ENCODE measurements around the gene TMEM131L.
"Not testable (repeated sequence)": the region's sequence is repeated elsewhere in the genome, so short reads cannot be mapped to it uniquely, and the experiment has no call there.

TMEM131L gene, protein sequence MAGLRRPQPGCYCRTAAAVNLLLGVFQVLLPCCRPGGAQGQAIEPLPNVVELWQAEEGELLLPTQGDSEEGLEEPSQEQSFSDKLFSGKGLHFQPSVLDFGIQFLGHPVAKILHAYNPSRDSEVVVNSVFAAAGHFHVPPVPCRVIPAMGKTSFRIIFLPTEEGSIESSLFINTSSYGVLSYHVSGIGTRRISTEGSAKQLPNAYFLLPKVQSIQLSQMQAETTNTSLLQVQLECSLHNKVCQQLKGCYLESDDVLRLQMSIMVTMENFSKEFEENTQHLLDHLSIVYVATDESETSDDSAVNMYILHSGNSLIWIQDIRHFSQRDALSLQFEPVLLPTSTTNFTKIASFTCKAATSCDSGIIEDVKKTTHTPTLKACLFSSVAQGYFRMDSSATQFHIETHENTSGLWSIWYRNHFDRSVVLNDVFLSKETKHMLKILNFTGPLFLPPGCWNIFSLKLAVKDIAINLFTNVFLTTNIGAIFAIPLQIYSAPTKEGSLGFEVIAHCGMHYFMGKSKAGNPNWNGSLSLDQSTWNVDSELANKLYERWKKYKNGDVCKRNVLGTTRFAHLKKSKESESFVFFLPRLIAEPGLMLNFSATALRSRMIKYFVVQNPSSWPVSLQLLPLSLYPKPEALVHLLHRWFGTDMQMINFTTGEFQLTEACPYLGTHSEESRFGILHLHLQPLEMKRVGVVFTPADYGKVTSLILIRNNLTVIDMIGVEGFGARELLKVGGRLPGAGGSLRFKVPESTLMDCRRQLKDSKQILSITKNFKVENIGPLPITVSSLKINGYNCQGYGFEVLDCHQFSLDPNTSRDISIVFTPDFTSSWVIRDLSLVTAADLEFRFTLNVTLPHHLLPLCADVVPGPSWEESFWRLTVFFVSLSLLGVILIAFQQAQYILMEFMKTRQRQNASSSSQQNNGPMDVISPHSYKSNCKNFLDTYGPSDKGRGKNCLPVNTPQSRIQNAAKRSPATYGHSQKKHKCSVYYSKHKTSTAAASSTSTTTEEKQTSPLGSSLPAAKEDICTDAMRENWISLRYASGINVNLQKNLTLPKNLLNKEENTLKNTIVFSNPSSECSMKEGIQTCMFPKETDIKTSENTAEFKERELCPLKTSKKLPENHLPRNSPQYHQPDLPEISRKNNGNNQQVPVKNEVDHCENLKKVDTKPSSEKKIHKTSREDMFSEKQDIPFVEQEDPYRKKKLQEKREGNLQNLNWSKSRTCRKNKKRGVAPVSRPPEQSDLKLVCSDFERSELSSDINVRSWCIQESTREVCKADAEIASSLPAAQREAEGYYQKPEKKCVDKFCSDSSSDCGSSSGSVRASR (N-terminal part only)

DNA sequence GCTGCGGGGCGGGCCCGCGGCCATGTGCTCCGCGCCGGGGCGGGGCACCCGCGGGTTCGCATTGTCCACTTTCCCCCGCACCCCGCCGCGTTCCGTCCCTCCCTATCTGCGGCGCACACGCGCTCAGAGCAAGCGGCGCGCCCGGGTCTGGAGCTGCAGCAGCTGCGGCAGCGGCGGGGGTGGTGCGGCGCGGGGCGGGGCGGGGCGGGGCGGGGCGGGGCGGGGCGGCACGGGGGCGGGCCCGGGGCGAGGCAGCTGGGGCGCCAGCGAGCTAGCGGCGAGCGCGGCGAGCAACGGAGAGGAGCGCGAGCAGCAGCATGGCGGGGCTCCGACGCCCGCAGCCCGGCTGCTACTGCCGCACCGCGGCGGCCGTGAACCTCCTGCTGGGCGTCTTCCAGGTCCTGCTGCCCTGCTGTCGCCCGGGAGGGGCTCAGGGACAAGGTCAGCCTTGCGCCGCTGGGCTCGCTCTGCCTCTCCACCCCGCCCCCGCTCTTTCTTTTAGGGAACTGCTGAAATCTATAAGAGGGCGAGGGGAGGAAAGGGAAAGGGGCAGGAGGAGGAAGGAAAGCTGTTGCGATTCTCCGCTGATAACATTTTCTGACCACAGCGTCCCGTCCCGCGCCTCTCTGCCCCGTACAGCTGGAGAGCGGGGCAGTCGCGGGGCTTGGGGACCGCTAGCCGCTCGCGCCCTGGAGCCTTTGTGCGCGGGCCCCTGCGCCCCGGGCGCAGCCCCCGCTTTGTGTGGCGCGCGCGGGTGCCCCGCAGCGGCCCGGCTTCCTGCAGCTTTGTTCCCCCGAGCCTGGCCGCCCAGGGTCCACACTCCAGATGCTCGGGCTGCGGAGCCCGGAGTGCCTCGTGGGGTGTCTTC, at the start of gene TMEM131L:
Gene TMEM131L (plus strand): TSS at position 280 of the 868 bp plus-strand sequence. CDS start 38 bp downstream, at position 318.
- peak; percentile 96 for DNase-seq (ENCODE audit: low spot score)

DNA sequence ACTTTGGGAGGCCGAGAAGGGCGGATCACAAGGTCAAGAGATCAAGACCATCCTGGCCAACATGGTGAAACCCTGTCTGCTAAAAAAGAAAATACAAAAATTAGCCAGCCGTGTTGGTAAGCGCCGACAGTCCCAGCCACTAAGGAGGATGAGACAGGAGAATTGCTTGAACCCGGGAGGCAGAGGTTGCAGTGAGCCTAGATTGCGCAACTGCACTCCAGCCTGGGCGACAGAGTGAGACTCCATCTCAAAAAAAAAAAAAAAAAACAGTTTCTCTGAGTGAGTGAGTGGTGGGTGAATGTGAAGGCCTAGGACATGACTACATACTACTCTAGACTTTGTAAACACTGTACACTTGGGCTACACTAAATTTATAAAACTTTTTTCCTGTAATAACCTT, 49.7 kb upstream of the TMEM131L start:
- DNase-seq (ENCODE audit: low spot score) = not testable (repeated sequence)

DNA sequence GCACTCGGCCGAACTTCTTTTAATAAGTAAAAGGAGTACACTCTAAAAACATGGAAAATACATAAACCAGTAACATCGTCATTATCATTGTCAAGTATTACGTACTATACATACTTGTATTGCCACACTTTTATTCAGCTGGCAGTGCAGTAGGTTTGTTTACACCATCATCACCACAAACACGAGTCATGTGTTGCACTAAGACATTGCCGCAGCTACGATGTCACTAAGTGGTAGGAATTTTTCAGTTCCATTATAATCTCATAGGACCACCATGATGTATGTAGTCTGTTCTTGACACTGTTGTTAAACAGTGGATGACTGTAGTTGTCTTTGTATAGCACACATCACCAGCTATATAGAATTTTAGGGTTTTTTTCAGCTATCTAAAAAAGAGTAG, 48.0 kb upstream of the TMEM131L start:
- no peak for DNase-seq (ENCODE audit: low spot score)

- DNase-seq (ENCODE audit: low spot score) = no peak
Measured at GRCh38 chr4:153418558-153418957, 47.6 kb upstream of the TMEM131L start.

GRCh38 chr4:153419029-153419428, 47.1 kb upstream of the TMEM131L start:
- DNase-seq (ENCODE audit: low spot score) = no peak

GRCh38 chr4:153419673-153420278, 46.4 kb upstream of the TMEM131L start:
- no peak for DNase-seq (ENCODE audit: low spot score)

GRCh38 chr4:153420361-153420760, 45.8 kb upstream of the TMEM131L start:
- DNase-seq (ENCODE audit: low spot score) = no peak

DNA sequence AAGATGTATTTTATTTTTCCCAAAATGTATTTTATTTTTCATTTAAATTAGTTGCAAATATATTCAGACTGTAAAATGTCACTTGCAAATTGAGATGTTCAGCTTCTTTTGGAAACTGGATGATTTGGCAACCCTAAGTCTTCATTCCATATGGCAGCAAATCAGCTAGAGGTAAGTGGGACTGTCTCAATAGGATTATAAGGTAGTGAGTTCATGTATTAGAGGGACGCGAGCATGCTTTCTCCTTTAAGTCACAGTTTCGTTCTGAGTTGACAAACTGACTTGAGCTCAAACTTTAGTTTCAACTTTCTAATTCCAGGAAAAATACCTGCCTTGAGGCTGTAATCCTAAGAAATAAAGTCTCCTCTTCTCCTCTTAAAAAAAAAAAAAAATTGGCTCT, 44.2 kb upstream of the TMEM131L start:
- DNase-seq (ENCODE audit: low spot score) = no peak

DNA sequence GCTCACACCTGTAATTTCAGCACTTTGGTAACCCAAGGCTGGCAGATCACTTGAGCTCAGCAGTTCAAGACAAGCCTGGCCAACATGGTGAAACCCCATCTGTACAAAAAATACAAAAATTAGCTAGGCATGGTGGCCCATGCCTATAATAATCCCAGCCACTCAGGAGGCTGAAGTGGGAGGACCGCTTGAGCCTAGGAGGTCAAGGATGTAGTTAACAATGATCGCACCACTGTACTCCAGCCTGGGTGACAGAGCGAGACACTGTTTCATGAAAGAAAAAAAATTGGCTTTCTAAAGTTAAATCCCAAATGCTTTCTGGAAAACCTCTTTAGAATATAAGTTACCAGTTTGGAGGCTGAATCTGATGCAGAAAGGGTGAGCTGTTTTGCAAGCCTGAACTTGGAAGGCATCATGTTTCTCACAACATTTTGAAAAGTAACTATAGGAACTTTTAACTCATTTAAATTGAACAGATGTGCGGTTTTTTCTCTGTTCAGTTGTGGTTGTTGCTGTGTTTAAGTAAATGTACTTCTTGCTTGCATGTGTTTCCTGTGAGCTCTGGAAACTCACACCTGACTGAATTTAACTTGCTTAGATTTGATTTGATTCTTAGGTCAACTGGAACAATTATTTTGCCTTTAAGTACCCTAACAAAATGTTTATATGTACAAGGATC, 39.8 kb upstream of the TMEM131L start:
- DNase-seq (ENCODE audit: low spot score) = no peak

- DNase-seq (ENCODE audit: low spot score) = no peak
Measured at GRCh38 chr4:153427363-153428071, 38.6 kb upstream of the TMEM131L start.

DNA sequence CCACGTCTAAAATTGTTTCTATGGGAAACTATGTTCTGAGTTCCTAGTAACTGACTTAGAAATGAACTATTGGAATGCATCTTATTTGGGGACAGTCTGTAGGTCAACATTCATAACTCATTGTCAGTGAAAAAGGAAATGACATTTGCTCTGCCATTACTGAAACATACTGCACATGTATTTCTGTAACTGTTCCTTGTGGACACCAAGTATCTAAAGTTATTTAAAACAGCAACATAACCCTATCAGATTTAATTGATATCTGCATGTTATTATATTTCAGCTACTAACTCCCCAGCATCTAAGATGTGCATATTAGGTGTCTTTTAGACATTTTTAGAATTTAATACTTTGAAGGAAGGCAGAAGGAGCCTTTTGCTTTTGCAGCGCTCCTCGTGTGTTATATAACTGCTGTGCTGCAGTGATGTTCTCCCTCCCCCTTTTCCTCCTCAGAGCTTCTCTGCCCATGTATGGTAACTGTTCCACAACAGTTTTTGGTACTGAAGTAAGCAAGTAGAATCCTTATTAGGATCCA, 37.2 kb upstream of the TMEM131L start:
- peak; percentile 46 for DNase-seq (ENCODE audit: low spot score)

DNA sequence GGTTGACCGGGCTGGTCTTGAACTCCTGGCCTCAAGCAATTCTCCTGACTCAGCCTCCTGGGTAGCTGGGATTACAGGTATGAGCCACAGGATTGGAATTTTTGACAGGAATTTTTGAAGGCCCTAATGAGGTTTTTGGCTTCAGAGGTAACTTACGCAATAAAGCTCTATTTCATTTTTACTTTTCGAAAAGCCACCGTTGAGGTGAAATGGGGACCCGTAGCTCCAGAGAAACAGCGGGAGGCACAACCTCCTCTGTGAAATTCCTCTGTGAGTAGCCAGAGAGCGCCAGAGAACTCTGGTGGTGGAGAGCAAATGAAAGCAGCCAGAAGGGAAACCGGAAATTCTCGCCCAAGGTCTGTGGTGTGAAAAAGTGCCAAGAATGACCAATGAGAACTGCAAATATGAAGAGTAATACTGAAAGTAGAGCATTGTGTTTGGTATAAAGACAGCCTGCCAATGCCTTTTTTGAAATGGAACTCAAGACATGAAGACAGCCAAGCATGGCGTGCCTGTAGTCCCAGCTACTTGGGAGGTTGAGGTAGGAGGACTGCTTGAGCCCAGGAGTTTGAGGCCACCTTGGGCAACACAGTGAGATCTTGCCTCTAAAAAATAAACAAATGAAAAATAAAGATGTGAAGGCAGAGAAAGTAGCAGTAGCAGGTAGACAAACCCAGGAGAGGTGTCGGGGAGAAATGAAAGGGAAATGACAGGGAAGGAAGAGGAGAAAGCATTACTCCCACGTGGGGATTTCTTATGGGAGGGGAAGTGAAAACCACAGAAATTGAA, 33.0 kb upstream of the TMEM131L start:
- peak; percentile 80 for DNase-seq (ENCODE audit: low spot score)

DNA sequence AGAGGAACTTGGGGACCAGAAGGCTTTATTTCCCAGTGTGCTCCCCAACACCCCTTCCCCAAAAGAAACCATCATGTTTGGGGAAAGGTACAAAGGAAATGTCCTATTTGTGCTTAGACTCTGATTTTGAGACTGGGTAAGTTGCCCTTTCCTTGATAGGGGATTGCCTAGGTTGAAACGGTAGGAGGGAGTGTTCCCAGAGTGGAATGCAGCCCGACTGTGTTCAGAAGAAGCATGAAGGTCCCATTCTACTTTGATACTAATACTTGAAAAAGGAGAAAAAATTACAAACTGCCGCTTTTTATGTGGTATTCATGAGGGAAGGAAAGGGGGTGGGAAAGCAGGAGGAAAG, 32.4 kb upstream of the TMEM131L start:
- no peak for DNase-seq (ENCODE audit: low spot score)

DNA sequence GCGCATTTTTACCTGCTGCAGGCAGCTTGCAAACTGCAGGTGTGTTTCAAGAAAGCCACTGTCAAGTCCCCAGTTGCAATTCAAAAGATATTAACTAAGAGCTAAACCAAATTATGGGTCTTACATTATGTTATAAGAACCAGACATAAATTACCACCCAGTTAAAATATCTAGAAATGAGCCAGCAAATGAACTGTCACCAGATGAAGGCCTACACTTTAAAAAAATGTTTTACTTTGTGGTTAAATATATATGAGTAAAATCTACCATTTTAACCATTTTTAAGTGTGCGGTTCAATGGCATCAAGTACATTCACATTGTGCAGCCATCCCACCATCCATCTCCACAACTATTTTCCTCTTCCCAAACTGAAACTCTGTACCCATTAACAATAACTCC, 32.0 kb upstream of the TMEM131L start:
- no peak for DNase-seq (ENCODE audit: low spot score)

GRCh38 chr4:153438916-153439756, 27.0 kb upstream of the TMEM131L start:
- no peak for DNase-seq (ENCODE audit: low spot score)

DNA sequence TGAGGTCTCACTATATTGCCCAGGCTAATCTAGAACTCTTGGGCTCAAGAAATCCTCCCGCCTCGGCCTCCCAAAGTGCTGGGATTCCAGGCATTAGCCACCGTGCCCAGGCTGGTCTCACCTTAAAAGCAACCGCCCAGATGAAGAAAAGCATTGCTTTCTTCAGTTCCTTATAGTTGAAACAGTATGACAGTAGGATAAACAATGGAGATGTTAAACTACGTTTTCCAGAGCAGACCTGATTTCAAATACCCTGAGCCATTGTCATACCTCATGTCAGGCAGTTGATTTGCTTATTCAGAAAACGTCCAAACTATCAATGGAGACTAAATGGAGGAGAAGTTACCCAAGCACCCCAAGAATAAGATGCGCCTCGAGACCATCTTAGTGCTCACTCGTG, 26.3 kb upstream of the TMEM131L start:
- DNase-seq (ENCODE audit: low spot score) = no peak

DNA sequence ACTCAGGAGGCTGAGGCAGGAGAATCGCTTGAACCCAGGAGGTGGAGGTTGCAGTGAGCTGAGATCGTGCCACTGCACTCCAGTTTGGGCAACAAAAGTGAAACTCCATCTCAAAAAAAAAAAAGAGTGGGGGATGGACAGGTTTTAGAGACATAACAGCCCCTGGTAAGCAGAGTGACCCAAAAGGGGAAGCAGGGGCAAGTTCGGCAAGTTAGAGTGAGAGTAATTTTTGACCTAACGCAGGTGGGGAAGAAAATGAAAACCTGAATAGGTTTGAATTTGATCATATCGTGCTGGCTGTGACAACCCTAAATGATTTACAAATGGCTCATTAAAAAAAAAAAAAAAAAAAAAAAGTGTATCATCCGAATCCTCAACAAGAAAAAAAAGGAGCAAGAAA, 25.7 kb upstream of the TMEM131L start:
- no peak for DNase-seq (ENCODE audit: low spot score)

Data from AG20443 (cell line).